Upper lobe of left lung (tissue), 4 donors: ENCODE data around the gene NUP62CL.

Experiments used
- POLR2A ChIP-seq, 4 donors: fragments of 450-650 bp; IDR thresholded peaks; one replicate each; pipeline ENCODE4 v1.5.1; 2016 to 2017; ENCODE audit warnings: antibody characterized with exemption in 4 of 4, mild to moderate bottlenecking in 2 of 4
- POLR2AphosphoS5 ChIP-seq, 2 donors: sonication (generic); formaldehyde crosslinking; IDR thresholded peaks; one replicate each; pipeline ENCODE4 v1.5.1; 2017; ENCODE audit warnings: antibody characterized with exemption in 2 of 2
- TF ChIP-seq, protein P1 (sequence below), 6 experiments: fragments of 450-650 bp in 4 of 6; fragments of 200-600 bp in 2 of 6; sonication (generic) in 2 of 6; IDR thresholded peaks; one replicate each; pipeline ENCODE4 v1.5.1; 2016 to 2019; ENCODE audit warnings: antibody characterized with exemption in 6 of 6

DNA sequence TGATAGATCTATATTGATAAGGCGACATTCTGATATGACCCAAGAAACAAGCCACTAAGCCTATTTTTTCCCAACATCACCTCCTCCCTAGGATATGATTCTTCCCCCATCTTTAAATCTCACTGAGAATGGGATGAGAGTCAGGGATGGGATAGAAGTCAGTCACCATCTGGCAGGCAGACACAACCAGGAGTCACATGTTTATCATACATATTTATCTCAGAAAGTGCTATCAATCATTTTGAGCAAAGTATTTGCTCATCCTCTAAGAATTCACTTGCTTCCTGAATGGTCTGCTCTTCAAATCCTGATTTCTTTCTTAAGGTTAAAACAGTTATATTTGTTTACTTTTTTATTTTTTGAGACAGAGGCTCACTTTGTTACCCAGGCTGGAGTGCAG, 20.5 kb upstream of the NUP62CL start:
- no peak for TF ChIP-seq POLR2A (IDR thresholded peaks at IDR 0.05)
- TF ChIP-seq, protein P1, sequence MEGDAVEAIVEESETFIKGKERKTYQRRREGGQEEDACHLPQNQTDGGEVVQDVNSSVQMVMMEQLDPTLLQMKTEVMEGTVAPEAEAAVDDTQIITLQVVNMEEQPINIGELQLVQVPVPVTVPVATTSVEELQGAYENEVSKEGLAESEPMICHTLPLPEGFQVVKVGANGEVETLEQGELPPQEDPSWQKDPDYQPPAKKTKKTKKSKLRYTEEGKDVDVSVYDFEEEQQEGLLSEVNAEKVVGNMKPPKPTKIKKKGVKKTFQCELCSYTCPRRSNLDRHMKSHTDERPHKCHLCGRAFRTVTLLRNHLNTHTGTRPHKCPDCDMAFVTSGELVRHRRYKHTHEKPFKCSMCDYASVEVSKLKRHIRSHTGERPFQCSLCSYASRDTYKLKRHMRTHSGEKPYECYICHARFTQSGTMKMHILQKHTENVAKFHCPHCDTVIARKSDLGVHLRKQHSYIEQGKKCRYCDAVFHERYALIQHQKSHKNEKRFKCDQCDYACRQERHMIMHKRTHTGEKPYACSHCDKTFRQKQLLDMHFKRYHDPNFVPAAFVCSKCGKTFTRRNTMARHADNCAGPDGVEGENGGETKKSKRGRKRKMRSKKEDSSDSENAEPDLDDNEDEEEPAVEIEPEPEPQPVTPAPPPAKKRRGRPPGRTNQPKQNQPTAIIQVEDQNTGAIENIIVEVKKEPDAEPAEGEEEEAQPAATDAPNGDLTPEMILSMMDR (IDR thresholded peaks at IDR 0.05) = no peak
- TF ChIP-seq POLR2AphosphoS5 (IDR thresholded peaks at IDR 0.05) = no peak
